ENCODE data around the gene AGBL5.
"Not testable (repeated sequence)": the region's sequence is repeated elsewhere in the genome, so short reads cannot be mapped to it uniquely, and the experiment has no call there.

- TF ChIP-seq CTCF (IDR thresholded peaks at IDR 0.05 in 4 of 5, conservative IDR thresholded peaks at IDR 0.05 in 1 of 5); POLR2A (IDR thresholded peaks at IDR 0.05): not testable (repeated sequence)
Measured at GRCh38 chr2:27111392-27112078, 60.1 kb downstream of the AGBL5 start.

All from gastrocnemius medialis (tissue), 4 donors.